Panc1 (cell line): ENCODE measurements around the gene IRX3. TPM values are rescaled to one million over a fixed set of nuclear protein-coding genes. Genes with fewer than 3 reads are reported as not detected.

Experiments used
- ATAC-seq: fragments of 200-7000 bp; cut with Tn5 transposase; 2 replicates; pipeline ENCODE4 v1.9.1; 2020; ENCODE audit warnings: mild to moderate bottlenecking, moderate library complexity
- BruUV-seq: library from RNA; stranded (reverse); fragments of 400-500 nt; replicated peaks from 2 replicates; lab custom pipeline; 2021; lab: Mats Ljungman, UMichigan
- CTCF ChIA-PET: fragments of 300-600 bp; sonication (Branson Sonifier 250); formaldehyde crosslinking; loops from one replicate; lab custom pipeline; 2022; ENCODE audit warnings: antibody characterized with exemption; lab: Charles Lee
- POLR2A ChIA-PET: fragments of 300-600 bp; sonication (Branson Sonifier 250); formaldehyde crosslinking; loops from one replicate; lab custom pipeline; 2022; ENCODE audit warnings: antibody characterized with exemption; lab: Charles Lee
- DNase-seq: peaks from one replicate; pipeline ENCODE4 v3.0.0-alpha.2; 2010; ENCODE audit warnings: low read depth, low spot score
- H3K27ac ChIP-seq: 2 replicates; pipeline ENCODE4 v1.5.1; 2011; ENCODE audit warnings: mild to moderate bottlenecking, low read length, inconsistent platforms
- H3K27me3 ChIP-seq: fragments of 200-500 bp; sonication (Bioruptor generic); 2 replicates; pipeline ENCODE4 v1.6.0; 2014; ENCODE audit warnings: low read length, inconsistent platforms; ENCODE audit not compliant: control insufficient read depth, insufficient read depth
- H3K36me3 ChIP-seq: fragments of 200-500 bp; sonication (Bioruptor generic); 2 replicates; pipeline ENCODE4 v1.5.1; 2014; ENCODE audit warnings: inconsistent platforms, mild to moderate bottlenecking, low read length, moderate library complexity; ENCODE audit not compliant: control insufficient read depth, insufficient read depth
- H3K4me1 ChIP-seq: 2 replicates; pipeline ENCODE4 v1.5.1; 2011; ENCODE audit warnings: inconsistent platforms, mild to moderate bottlenecking, low read length, moderate library complexity; ENCODE audit not compliant: control insufficient read depth, insufficient read depth
- H3K4me3 ChIP-seq, 2 experiments: 2 replicates each; pipeline ENCODE4 v1.5.1; 2011 to 2012; ENCODE audit warnings: low read depth in 2 of 2, low read length in 2 of 2, mild to moderate bottlenecking in 2 of 2, inconsistent platforms in 1 of 2, moderate library complexity in 1 of 2
- H3K9me3 ChIP-seq: fragments of 200-500 bp; sonication (Bioruptor generic); 2 replicates; pipeline ENCODE4 v1.5.1; 2014; ENCODE audit warnings: low read depth, mild to moderate bottlenecking, inconsistent platforms, low read length, moderate library complexity; ENCODE audit not compliant: control insufficient read depth, insufficient read depth
- CTCF ChIP-seq: fragments of 450-650 bp; IDR thresholded peaks from 2 replicates; pipeline ENCODE4 v1.5.1; 2017; ENCODE audit warnings: mild to moderate bottlenecking
- POLR2AphosphoS5 ChIP-seq: IDR thresholded peaks from 2 replicates; pipeline ENCODE4 v1.6.1; 2012; ENCODE audit warnings: mild to moderate bottlenecking, low read depth, low read length, moderate library complexity
- REST ChIP-seq, 2 experiments: IDR thresholded peaks; 2 replicates each; pipeline ENCODE4 v1.6.1; 2011 to 2012; ENCODE audit warnings: low read depth in 2 of 2, control low read depth in 1 of 2, low read length in 1 of 2, mild to moderate bottlenecking in 1 of 2, moderate library complexity in 1 of 2; ENCODE audit not compliant: insufficient read depth in 1 of 2
- SIN3A ChIP-seq: IDR thresholded peaks from 2 replicates; pipeline ENCODE4 v1.6.1; 2012; ENCODE audit warnings: low read depth, mild to moderate bottlenecking, low read length, moderate library complexity, borderline replicate concordance; ENCODE audit not compliant: insufficient read depth
- TCF7L2 ChIP-seq: IDR thresholded peaks from 2 replicates; pipeline ENCODE4 v1.6.1; 2011; ENCODE audit warnings: mild to moderate bottlenecking, low read depth, low read length, inconsistent platforms
- in situ Hi-C: cut with HindIII; loops from 2 replicates; pipeline ENCODE4 v1.10.0; 2016; ENCODE audit warnings: low sequenced_read_pairs, low pct_unique_long_range_greater_than_20kb
- intact Hi-C: fragments of 100-400 bp; cut with micrococcal nuclease; formaldehyde crosslinking; loops from one replicate; pipeline ENCODE4 v1.10.0; 2022; ENCODE audit not compliant: unreplicated experiment
- total RNA-seq: library from RNA; stranded (reverse); gene quantifications from one replicate; pipeline ENCODE4 v1.2.1, GENCODE V29; 2021; ENCODE audit not compliant: unreplicated experiment

The IRX3 gene
- total RNA-seq, 1 experiment from 2014 or later = 7.0 TPM

GRCh38 chr16:54334208-54334607, 47.6 kb upstream of the IRX3 start:
- no peak for DNase-seq
- ChIA-PET CTCF (interaction anchor here (0.7 kb wide), 1 partner anchor 1376 kb away, joined by 10 read pairs; no protein-coding TSS in a partner anchor), POLR2A (no interaction called here)
- no TSS peak for BruUV-seq
- H3K27ac ChIP-seq = no peak overlapping the region
- H3K4me3 ChIP-seq = no peak overlapping the region
- intact Hi-C loops (no loop called here), in situ Hi-C loops (no loop called here)
- peaks cover 2% of the 10 kb centered on the region; the same call in 1 of the 2 replicates for H3K27me3 ChIP-seq
- H3K9me3 ChIP-seq = no peaks in the 10 kb centered on the region
- ATAC-seq = no peak
- TF ChIP-seq REST (IDR thresholded peaks at IDR 0.05; ENCODE audit: insufficient read depth in 1 of 2, low read depth in 2 of 2, low read length in 1 of 2) (no peak), POLR2AphosphoS5 (no peak), SIN3A (no peak), CTCF (no peak), TCF7L2 (no peak)
- no peaks in the 10 kb centered on the region for H3K36me3 ChIP-seq
- H3K4me1 ChIP-seq = no peaks in the 10 kb centered on the region

- no peak for ATAC-seq
- BruUV-seq = no TSS peak
- intact Hi-C loops = no loop called here
- no peak overlapping the region for H3K27ac ChIP-seq
- ChIA-PET CTCF (no interaction called here), POLR2A (no interaction called here)
- H3K27me3 ChIP-seq = peaks cover 2% of the 10 kb centered on the region; the same call in 1 of the 2 replicates
- DNase-seq = no peak
- H3K36me3 ChIP-seq = no peaks in the 10 kb centered on the region
- H3K4me3 ChIP-seq = no peak overlapping the region
- no peaks in the 10 kb centered on the region for H3K9me3 ChIP-seq
- no peaks in the 10 kb centered on the region for H3K4me1 ChIP-seq
- in situ Hi-C loops = no loop called here
- no peak for TF ChIP-seq POLR2AphosphoS5
- TF ChIP-seq TCF7L2 = no peak
- no peak for TF ChIP-seq REST (IDR thresholded peaks at IDR 0.05; ENCODE audit: insufficient read depth in 1 of 2, low read depth in 2 of 2, low read length in 1 of 2)
- TF ChIP-seq SIN3A = no peak
- no peak for TF ChIP-seq CTCF
These were observed 44.8 kb upstream of the IRX3 start for GRCh38 chr16:54331241-54332002.
